ENCODE measurements around the gene KRT12.

KRT12 gene

GRCh38 chr17:40844671-40845107 lies 22.3 kb downstream of the KRT12 start:
- no peak for DNase-seq (ENCODE audit: low read depth in 2 of 2)

- no peak for DNase-seq (ENCODE audit: low read depth in 2 of 2)
These were observed 23.8 kb downstream of the KRT12 start for GRCh38 chr17:40843242-40843641.

- DNase-seq (ENCODE audit: low read depth in 2 of 2) = peak; percentile 40 to 43
These were observed 25.8 kb downstream of the KRT12 start for GRCh38 chr17:40841246-40841645.

- DNase-seq (ENCODE audit: low read depth in 2 of 2) = no peak
These were observed 27.8 kb downstream of the KRT12 start for GRCh38 chr17:40839194-40839593.

DNA sequence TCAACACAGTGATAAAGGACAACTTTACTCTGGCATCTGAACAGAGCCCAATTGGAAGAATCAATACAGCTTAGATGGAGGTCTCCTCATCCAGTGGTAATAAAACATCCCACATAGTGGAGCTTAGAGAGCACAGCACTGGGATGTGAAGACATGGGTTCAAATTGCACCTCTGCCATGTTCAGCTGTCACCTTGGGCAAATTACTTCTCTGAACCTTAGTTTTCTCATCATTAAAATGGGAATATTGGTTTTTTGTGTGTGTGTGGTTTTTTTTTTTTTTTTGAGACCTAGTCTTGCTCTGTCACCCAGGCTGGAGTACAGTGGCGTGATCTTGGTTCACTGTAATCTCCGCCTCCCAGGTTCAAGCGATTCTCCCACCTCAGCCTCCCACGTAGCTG lies 31.0 kb downstream of the KRT12 start:
- no peak for DNase-seq (ENCODE audit: low read depth in 2 of 2)

- no peak for DNase-seq (ENCODE audit: low read depth in 2 of 2)
These were observed 33.1 kb downstream of the KRT12 start for GRCh38 chr17:40833882-40834281.

GRCh38 chr17:40832840-40833239 lies 34.2 kb downstream of the KRT12 start:
- no peak for DNase-seq (ENCODE audit: low read depth in 2 of 2)

- no peak for DNase-seq (ENCODE audit: low read depth in 2 of 2)
These were observed 36.8 kb downstream of the KRT12 start for GRCh38 chr17:40830085-40830776.

DNA sequence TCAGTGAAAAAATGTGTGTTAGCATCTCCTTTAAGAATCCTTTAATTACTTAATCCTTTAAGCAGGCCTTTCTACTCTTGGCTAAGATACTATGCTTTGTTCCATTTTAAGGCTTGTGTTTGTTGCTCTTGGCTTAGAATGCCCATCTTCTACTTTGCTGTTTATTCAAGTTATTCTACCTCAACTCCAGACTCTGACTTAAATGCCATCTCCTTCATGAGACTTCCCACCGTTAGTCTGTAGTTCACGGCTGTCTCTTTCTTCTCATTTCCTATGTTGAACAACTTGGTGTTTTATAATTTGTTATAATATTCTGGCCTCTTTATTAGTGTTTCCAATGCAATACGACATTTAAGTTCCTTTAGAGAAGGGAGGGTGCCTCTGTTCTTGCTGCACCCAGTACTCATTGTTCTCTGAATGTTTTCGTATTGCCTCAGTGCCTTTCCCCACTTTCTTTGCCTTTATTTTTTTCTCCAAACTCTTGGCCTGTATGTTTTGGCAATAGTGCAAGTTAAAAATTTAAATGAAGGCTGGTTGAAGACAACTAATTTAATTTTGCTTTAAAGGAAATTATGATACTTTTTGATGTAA lies 38.5 kb downstream of the KRT12 start:
- DNase-seq (ENCODE audit: low read depth in 2 of 2) = no peak

DNA sequence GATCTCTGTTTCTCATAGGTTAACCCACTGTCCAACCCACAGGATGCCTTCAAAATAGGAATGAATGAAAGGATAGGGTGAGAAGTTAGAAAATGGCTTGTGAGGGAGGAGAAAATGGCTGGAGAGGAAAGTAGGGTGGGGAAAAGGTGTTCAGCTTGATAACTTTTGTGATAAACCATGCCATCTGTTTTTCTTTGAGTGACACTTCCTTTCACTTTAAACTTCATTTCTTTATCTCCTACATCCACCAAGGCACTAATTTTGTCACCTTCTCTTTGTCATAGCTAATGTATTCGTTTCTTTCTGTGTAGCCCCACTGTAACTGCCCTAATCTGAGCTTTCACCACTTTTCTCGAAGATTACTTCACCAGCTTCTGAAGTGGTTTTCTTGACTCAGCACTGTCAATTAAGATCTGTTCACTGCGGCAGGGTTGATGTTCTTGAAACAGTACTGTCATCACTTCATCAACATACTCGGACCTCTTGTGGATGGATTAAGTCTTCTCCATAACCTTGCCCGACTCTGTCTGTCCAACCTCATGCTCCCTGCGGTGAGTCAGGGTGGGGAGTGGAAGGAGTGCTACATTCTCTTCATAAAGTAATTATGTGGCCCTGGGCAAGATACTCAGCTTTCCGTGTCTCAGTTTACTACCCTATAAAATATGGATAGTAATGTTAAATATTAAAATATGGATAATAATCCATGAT lies 39.1 kb downstream of the KRT12 start:
- DNase-seq (ENCODE audit: low read depth in 2 of 2) = no peak

- DNase-seq (ENCODE audit: low read depth in 2 of 2) = no peak
These were observed 41.4 kb downstream of the KRT12 start for GRCh38 chr17:40825599-40825998.

DNA sequence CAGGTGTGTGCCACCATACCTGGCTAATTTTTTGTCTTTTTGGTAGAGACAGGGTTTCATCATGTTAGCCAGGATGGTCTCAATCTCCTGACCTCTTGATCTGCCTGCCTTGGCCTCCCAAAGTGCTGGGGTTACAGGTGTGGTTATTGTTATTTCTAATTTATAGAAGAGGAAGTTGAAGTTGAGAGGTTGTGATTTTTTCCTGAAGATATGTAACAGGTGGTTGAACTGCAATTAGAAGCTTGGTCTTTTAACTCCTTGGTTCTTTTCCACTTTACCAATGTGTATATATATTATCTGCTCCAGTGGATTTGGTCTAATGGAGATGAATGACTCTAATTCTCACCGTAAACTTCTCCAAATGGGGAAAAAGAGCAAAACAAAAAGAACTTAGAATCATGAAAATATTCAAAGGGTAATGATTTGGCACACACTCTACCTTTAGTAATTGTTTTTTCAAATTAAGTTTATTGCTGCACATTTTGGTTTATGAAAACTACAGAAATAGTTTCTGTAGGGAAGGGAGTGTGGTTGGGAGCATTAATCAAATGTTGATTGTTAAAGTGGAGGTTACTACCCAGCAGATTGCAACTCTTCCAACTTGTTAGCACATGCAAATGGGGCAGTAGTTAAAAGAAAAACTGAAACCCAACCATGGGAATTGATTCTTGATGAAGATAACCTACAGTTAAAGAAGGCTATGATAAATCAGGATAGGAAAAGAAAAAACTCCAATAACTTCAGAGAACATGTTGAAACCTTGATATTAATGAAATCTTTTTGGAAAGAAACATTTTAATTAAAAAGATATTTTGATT lies 42.8 kb downstream of the KRT12 start:
- DNase-seq (ENCODE audit: low read depth in 2 of 2) = no peak

DNA sequence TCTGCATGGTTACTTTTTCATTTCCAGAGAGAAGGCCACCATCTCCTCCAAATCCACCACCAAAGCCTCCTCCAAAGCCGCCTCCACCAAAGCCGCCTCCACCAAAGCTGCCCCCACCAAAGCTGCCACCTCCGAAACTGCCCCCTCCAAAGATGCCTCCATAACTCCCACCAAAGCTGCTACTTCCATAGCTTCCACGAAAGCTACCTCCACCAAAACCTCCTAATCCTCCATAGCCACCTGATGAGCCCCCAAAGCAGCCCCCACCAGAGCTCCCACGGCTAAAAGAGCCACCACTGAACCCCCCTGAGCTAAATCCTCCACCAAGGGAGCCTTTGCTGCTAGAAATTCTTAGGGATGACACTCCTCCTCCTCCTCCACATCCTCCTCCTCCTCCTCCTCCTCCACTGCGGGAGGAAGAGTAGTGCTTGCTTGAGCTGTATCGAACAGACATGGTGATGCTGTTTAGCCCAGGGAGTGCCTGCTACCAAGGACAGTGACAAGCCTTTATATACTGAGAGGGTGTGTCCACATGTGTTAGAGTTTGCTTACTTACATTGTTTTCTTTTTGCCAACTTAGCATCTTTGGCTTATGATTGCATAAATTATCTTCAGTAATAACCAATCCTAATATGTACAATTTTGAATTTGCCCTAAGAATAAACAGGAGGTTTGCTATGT lies 44.8 kb downstream of the KRT12 start, which contains the start of gene KRT10:
TSS of gene KRT10 (minus strand) at position 483 of the 681 bp plus-strand sequence. CDS start at position 454, 29 bp downstream.
- no peak for DNase-seq (ENCODE audit: low read depth in 2 of 2)

DNA sequence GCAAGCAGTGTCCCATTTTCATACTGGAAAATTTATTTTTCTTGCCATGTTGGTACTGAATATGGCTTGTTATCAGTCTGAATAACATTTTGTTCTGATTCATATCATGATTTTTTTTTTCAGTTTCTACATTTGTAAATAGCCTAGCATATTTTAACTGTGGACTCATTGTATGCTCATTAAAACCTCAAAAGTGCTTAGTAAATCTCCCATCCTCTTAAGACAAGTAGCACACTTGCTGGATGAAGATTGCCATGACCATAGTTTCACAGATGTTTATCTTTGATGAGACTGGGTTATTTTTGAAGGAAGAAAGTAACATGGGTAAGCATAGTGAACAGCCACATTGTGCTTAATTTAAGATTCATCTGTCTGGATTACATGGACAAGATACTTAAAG lies 45.5 kb downstream of the KRT12 start:
- DNase-seq (ENCODE audit: low read depth in 2 of 2) = no peak

DNA sequence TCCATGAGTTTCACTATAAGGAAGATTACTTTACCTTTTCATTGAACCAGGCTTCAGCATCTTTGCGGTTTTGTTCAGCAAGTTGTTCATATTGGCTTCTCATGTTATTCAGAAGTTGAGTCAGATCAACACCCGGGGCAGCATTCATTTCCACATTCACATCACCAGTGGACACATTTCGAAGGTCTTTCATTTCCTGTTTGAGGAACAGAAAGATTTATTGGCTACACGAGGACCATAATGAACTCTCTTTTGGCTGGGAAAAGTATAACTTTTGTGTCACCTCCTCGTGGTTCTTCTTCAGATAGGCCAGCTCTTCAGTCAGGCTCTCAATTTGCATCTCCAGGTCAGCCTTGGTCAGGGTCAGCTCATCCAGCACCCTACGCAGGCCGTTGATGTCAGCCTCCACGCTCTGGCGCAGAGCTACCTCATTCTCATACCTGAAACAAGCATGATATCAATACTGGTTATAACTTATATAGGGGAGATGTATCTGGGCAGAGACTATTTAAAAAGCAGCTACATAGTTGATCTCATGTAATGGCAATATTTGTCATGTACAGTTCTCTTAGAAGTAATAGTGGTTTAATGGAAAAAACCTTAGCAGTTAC lies 46.7 kb downstream of the KRT12 start:
- DNase-seq (ENCODE audit: low read depth in 2 of 2) = no peak

- no peak for DNase-seq (ENCODE audit: low read depth in 2 of 2)
These were observed 47.4 kb downstream of the KRT12 start for GRCh38 chr17:40819528-40820125.

DNA sequence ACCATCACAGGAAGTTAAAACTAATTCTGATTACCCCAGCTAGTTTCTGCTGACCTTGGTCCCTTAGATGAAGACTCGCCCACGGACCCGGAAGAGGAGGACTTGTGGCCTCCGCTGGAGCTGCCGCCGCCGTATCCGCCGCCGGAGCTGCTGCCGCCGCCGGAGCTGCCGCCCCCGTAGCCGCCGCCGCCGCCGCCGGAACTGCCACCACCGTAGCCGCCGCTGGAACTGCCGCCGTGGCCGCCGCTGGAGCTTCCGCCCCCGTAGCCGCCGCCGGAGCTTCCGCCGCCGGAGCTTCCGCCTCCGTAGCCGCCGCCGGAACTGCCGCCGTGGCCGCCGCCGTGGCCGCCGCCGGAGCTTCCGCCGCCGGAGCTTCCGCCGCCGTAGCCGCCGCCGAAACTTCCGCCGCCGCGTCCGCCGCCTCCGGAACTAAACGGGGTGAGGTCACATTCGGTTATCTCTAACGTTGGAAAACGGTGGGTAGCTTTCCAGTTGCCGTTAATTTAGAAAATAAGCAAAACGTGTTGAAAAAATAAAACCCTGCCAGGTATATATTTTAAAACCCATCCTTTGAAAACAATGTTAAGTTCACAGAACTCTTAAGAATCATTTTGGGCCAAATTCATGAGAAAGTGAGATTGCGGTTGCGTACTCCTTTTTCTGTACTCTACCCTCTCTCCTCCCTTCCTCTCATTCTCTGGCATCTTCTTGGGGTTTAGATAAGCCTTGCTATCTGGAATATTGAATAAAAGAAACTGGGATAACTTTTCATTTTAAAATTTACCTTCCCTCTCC lies 48.1 kb downstream of the KRT12 start:
- DNase-seq (ENCODE audit: low read depth in 2 of 2) = peak; percentile 62 to 64

DNA sequence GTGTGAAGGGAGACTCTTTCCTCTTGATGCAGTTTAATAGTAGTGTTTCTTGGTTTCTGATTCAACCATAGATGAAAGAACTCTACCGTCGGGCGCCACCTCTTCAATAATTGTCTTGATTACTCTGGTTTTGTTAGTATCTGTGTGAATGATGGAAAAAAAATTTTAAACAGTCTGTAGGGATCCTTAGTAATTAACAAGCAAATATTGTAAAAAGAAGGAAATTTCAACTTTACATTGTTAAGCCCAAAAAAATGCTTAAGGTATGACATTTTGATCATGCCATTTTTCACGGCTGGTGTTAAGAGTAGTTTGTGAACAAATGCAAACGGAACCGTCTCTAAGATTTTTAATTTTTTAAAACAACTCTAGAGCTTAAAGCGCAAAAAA lies 48.7 kb downstream of the KRT12 start:
- DNase-seq (ENCODE audit: low read depth in 2 of 2) = no peak

DNA sequence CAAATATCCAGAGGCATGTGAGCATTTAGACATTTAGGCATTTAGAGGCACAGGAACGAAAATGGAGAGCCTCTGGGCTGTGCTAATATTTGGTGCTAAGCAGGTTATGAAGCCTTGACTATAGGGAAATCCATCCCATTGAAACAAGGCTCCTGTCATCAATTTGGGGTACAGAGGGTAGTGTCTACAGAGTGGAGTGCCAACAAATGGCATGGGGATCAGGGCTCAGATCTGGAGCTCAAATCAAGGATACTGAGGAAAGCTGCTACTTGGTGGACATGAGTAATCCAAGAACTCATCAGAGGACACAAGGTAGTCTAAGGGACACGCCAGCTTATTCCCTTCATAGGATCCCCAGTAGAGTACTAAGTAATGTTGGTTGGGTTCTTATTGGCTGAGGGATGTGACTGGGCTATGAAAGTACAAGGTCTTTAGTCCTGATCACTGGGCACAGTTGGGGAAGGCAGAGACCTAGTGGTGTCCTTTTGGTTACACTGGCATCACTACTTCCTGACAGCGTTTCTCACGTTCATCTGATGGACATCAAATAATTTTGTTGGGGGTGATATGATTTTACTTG lies 49.8 kb downstream of the KRT12 start:
- no peak for DNase-seq (ENCODE audit: low read depth in 2 of 2)
